GM18505 (cell line): ENCODE measurements around the gene PTPRE.

Experiments
- ATAC-seq: cut with Tn5 transposase; IDR thresholded peaks from one replicate; pipeline ENCODE4 v1.9.1; 2021; ENCODE audit not compliant: unreplicated experiment
- POLR2A ChIP-seq: IDR thresholded peaks from 4 replicates; pipeline ENCODE4 v1.6.1; 2011; ENCODE audit warnings: borderline replicate concordance; ENCODE audit not compliant: insufficient read depth, insufficient read length; ENCODE audit errors: extremely low read depth

The PTPRE gene

GRCh38 chr10:128116187-128116586, 209.3 kb downstream of the PTPRE start:
- no peak for TF ChIP-seq POLR2A

GRCh38 chr10:128116851-128117615, 210.1 kb downstream of the PTPRE start:
- ATAC-seq = no peak
- TF ChIP-seq POLR2A = no peak

More at GRCh38 chr10:128116187-128116586, 209.3 kb downstream of the PTPRE start:
- no peak for ATAC-seq

GRCh38 chr10:128121750-128122412, 215.0 kb downstream of the PTPRE start:
- no peak for TF ChIP-seq POLR2A
- ATAC-seq = no peak

- no peak for ATAC-seq
- no peak for TF ChIP-seq POLR2A
These were observed 216.0 kb downstream of the PTPRE start for GRCh38 chr10:128122931-128123330.

- TF ChIP-seq POLR2A = no peak
- no peak for ATAC-seq
These were observed 216.9 kb downstream of the PTPRE start for GRCh38 chr10:128123846-128124245.

GRCh38 chr10:128124813-128125403, 218.0 kb downstream of the PTPRE start:
- no peak for ATAC-seq
- no peak for TF ChIP-seq POLR2A

- TF ChIP-seq POLR2A = no peak
- ATAC-seq = no peak
These were observed 218.6 kb downstream of the PTPRE start for GRCh38 chr10:128125416-128125943.

GRCh38 chr10:128125944-128126764, 219.3 kb downstream of the PTPRE start, which contains the start of gene MKI67:
Gene MKI67, minus strand, starts transcription at chr10:128126423. Its CDS starts 756 bp downstream, at chr10:128125667.
- ATAC-seq = peak; percentile 89
- peak; percentile 56 for TF ChIP-seq POLR2A

GRCh38 chr10:128128582-128128981, 221.7 kb downstream of the PTPRE start:
- TF ChIP-seq POLR2A = no peak
- ATAC-seq = no peak

GRCh38 chr10:128130051-128130450, 223.1 kb downstream of the PTPRE start:
- no peak for ATAC-seq
- no peak for TF ChIP-seq POLR2A
